HS-5 (cell line): ENCODE results near the gene RNU1-3.
"Not testable (repeated sequence)": the region's sequence is repeated elsewhere in the genome, so short reads cannot be mapped to it uniquely, and the experiment has no call there.

Experiments
- DNase-seq: peaks from one replicate; pipeline ENCODE4 v3.0.0-alpha.2; 2012; ENCODE audit warnings: low read depth

The RNU1-3 gene

DNA sequence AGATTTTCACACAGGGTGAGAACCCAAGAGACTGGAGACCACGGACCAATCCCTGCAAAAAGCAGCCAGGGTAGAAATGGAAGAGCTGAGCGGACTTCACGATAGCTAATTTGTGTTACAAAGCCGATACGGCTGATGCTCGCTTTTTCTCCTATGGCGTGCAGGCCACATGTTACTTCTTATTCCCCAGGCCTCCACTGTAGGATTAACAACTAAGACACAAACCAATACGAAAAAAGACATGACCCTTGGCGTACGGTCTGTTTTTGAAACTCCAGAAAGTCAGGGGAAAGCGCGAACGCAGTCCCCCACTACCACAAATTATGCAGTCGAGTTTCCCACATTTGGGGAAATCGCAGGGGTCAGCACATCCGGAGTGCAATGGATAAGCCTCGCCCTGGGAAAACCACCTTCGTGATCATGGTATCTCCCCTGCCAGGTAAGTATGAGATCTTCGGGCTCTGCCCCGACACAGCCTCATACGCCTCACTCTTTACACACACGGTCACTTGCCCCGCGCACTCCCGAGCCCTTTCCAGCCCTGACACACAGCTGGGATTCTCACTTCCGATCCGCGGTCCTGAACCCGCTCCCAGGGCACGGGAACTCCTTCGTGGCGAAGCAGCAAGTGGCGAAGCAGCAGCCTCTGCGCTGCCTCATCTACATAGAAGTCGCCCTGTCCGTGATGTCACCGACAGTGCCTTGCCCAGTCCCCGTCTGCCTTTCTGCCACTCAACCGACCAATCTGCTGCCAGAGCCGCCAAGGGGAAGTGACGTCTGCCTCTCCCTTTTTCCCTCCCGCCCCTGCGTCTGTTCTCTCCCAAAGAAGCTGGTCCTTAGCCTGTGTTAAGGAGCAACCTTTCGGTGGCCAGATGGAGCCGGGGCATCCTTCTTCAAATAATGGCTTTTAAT, at the start of gene RNU1-3:
Gene RNU1-3 (minus strand): TSS at position 447 of the 912 bp plus-strand sequence.
- DNase-seq: not testable (repeated sequence)

- DNase-seq: not testable (repeated sequence)
These were observed 46.7 kb upstream of the RNU1-3 start for GRCh38 chr1:16713480-16713879.

DNA sequence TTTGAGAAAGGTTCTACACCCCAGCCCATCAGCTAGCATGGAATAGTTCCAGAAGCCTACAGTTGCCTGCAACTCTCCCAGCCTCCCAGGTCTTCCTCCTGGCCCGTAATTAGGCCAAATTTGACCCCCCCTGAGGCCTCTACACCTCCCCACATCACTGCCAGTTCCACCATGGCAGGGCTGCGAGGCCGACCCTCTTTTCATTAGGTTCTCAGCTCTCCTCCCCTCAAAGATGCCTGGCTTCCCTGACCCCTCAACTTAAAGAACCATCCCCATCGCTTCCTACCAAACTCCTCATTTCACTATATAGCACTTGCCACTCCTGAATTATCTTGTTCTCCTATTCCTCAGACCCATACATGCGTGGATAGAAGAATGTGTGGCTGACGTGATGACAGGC, 46.2 kb upstream of the RNU1-3 start:
- DNase-seq: not testable (repeated sequence)

DNA sequence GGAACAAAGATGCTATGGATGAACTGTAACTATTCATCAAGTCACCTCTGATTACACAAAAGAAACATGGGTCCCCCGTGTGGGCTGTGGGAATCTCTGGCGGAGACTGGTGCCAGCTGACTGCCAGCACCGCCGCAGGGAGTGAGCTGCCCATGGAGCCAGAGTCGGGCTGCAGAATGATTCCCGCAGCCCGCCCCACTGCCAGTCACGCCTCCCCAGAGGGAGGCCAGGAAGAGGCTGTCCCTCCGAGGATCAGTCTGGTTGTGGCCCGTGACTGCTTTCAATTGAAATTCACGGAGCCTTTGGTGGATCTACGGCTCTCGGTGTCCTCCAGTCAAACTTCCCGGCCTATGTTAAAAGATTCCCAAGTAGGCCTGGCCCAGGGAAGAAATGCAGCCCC, 45.8 kb upstream of the RNU1-3 start:
- DNase-seq: not testable (repeated sequence)

GRCh38 chr1:16712131-16712530, 45.4 kb upstream of the RNU1-3 start:
- not testable (repeated sequence) for DNase-seq

DNA sequence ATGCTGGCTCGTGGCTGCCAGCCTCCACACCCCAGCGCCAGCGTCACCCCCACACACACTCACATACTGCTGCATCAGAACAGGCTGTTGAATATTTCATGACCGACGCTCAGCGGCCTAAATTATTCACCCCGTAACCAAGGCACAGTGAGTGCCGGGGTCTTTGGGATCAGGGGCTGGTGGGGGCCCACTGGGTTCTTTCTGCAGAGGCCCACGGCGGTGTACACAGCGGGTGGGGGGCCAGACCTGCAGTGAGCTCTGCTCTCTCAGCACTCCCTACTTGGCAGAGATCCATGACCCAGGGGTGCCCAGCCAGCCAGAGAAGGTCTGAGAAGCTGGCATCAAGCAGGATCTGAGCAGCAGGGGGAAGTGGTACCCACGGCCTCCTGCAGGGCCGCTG, 43.9 kb upstream of the RNU1-3 start:
- DNase-seq: not testable (repeated sequence)

GRCh38 chr1:16709659-16710087, 42.9 kb upstream of the RNU1-3 start:
- not testable (repeated sequence) for DNase-seq

- DNase-seq: not testable (repeated sequence)
These were observed 42.0 kb upstream of the RNU1-3 start for GRCh38 chr1:16708704-16709103.

- not testable (repeated sequence) for DNase-seq
These were observed 40.7 kb upstream of the RNU1-3 start for GRCh38 chr1:16707130-16708093.

GRCh38 chr1:16706302-16706701, 39.6 kb upstream of the RNU1-3 start:
- not testable (repeated sequence) for DNase-seq

DNA sequence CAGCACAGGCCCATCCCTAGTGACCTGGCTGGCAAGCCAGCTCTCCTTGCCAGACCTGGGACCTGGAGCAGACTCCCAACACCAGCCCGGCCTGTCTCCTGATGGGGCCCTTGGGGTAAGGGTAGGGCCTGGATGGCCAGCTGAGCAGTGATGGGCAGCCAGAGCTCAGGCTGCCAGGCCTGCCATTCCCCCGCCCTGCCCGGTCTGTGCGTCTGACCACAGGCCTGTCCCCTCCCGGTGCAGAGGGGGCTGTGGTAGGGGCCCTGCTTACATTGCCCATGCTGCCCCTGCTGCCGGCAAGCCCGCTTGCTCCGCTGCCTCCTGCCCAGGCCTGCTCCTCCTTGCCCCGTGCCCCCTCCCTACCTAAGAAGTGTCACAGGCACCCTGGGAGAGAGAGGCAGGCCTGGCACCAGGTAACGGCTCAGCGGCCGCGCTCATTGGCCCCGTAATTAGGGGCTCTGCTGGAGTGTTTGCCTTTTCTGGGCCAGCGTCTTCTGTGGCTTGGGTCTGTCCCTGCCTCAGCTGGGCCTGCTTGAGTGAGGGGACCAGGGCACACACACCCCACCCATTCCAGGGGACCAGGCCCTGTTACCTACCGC, 37.9 kb upstream of the RNU1-3 start:
- not testable (repeated sequence) for DNase-seq

DNA sequence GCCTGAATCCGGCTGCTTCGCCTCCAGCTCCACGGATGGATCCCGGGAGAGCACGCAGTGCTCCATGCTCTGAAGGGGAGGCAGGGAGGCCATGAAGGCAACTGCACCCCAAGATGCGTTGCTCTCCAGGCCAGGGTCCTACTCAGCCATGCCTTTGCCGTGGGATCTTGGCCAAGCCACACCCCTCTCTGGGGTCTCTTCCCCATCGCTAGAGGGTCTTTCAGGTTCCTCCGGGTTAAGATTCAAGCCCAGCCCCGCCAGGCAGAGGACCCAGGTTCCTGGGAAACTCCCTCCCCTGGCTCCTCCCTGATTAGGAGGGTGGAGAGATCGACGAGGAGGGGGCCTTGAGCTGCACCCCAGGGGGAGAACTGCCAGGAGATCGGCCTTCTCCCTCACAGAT, 37.3 kb upstream of the RNU1-3 start:
- DNase-seq: not testable (repeated sequence)

DNA sequence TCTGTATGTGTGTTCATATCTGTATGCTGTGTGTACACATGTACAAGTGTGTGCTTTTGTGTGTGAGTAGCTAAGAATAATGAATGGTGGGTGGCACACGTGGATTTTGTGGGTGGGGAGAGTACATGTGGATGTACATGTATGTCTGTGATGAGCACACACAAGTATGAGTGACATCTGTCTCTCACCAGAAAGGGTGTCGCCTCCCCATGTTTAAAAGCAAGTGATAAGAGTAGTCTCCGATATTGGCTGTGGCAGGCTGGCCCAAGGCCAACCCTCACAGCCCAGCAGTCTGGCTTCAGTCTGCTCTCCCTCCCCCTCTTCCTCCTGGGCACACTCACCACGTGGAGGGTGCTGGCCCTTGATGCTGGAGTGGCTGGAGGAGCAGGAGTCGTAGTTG, 36.9 kb upstream of the RNU1-3 start:
- not testable (repeated sequence) for DNase-seq

DNA sequence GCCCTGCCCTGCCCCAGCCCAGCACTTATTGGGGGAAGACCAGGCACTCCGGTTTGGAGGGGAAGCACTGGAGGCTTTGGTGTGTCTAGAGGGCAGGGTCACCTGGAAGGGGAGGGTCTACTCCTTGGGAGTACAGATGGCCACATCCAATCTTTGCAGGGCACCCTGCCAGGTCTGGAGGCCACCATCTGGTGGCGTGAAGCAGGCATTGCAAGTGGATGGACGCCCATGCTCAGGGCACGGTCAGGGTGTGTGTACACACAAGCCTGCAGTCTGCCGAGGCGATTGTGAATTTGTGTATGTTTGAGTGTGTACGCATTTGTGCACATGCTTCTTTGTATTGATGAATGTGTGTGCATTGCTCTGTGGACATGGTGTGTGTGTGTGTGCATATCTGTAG, 36.4 kb upstream of the RNU1-3 start:
- not testable (repeated sequence) for DNase-seq

DNA sequence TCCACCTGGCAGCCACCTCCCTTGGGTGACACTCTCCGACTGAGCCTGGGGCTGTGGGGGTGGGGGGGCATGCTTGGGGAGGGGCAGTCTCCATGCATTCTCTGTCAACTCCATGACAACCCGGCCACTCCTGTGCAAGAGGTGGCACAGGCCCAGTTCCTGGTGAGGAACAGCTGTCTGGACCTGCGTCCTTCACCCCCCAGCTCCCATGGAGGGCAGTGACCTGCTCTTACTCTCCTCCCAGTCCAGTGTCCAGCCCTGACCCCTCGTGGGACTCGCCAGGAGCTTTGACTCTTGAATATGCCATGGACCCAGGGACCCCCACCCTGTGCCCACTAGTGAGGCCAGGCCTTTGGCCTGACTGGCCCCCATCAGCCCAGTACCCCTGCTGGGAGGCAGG, 35.5 kb upstream of the RNU1-3 start:
- not testable (repeated sequence) for DNase-seq

- DNase-seq: not testable (repeated sequence)
These were observed 34.4 kb upstream of the RNU1-3 start for GRCh38 chr1:16701189-16701588.

DNA sequence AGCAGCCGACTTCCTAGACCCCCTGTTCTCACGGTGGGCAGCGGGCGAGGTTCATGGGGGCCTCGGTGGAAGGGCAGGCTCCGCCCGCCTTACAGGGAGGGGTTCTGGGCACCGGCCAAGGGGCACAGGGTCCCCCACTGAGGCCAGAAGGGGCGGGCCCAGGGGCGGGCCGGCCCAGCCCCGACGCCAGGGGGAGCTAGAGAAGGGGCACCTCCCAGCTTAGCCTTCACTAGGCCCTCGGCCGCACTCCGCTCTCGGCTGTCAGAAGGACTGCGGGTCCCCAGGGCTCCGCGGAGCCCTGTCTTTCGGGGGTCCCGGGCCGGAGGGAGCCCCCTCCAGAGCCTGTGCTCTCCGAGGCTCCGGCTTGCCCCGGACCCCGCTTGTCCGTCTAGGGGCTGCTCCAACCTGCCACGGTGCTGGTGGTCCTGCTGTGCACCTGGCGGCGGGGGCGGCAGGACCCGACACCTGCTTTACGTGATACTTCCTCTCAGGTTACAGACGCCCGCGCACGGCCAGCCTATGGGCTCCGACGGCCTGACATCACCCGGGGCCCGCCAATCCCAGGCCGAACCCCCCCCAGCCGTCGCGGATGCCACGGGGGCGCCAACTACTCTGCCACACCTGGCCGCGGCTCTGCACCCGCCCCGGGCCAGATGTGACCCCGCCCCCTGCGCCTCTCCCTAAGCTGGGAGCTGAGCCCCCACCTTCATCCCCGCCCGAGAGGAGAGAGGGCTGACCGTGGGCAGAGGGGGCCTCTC, 33.6 kb upstream of the RNU1-3 start:
- not testable (repeated sequence) for DNase-seq

DNA sequence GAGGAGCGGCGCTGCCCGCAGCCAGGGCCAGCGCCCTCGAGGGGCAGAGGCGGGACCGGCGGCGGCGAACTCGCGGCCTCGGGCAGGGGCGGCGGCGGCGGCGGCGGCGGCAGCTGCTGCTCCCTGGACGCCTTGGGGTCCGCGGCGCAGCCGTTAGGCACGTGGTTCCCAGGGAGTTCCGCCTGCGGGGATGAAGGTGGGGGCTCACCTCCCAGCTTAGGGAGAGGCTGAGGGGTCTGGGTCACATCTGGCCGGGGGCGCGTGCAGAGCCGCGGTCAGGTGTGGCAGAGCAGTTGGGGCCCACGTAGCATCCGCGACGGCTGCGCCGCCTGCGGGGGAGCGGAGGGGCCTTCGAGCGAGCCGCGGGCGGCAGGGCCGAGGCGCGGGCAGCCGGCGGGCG, 32.7 kb upstream of the RNU1-3 start:
- DNase-seq: not testable (repeated sequence)

DNA sequence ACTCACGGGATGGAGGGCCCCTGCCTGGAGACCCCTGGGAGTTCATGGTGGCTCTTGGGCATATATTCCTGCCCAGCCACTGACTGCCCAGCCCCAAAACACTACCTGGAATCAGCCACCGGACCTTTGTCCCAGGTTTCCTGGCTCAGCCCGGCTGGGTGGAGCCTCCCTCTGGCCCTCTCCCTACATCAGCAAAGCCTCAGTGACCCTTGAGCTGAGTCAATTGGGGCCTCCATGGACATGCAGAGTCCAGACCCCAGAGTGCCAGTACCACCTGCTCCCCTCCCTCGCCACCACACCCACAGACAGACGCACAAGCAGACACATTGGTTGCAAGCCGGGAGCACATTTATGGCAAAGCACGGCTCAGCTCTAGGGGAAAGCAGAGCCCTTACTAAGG, 30.4 kb upstream of the RNU1-3 start:
- DNase-seq: not testable (repeated sequence)

- not testable (repeated sequence) for DNase-seq
These were observed 29.9 kb upstream of the RNU1-3 start for GRCh38 chr1:16696507-16697150.

DNA sequence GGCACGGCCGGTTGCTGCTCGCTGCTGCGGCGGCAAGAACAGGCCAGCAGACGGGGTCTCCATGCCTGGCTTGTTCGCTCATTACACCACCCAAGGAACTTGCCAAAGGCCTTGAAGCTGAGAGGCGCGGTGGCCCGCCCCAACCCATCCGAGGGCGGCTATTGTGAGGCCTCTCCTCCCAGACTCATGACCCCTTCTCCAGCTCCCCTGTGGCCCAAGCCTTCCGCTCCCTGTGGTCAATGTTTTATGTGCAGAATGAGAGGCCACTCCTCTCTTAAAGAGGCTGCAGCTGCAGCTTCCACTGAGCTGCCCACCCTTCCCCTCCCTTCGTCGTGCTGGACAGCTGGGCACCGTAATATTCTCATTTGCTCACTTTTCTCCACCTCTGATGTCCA, 27.6 kb upstream of the RNU1-3 start:
- DNase-seq: not testable (repeated sequence)
